Karpas-422 (cell line): ENCODE results near the gene DLG1. TPM values are rescaled to one million over a fixed set of nuclear protein-coding genes. Genes with fewer than 3 reads are reported as not detected.
"Not testable (repeated sequence)": the region's sequence is repeated elsewhere in the genome, so short reads cannot be mapped to it uniquely, and the experiment has no call there.

Experiments used
- DNase-seq: peaks from one replicate; pipeline ENCODE4 v3.0.0-alpha.2; 2015
- H2AFZ ChIP-seq: fragments of 200-600 bp; sonication (generic); 2 replicates; pipeline ENCODE4 v1.6.1; 2014; ENCODE audit warnings: antibody characterized with exemption, low read length, mixed read lengths
- H3K27ac ChIP-seq: fragments of 200-600 bp; sonication (generic); 2 replicates; pipeline ENCODE4 v1.5.1; 2014; ENCODE audit warnings: mild to moderate bottlenecking, low read length, moderate library complexity
- H3K27me3 ChIP-seq: fragments of 200-600 bp; sonication (generic); 2 replicates; pipeline ENCODE4 v1.6.1; 2014; ENCODE audit warnings: low read length, mixed read lengths
- H3K36me3 ChIP-seq: fragments of 200-600 bp; sonication (generic); 2 replicates; pipeline ENCODE4 v1.6.1; 2014; ENCODE audit warnings: low read length, mixed read lengths; ENCODE audit not compliant: insufficient read depth
- H3K4me1 ChIP-seq: fragments of 200-600 bp; sonication (generic); 2 replicates; pipeline ENCODE4 v1.6.1; 2014; ENCODE audit warnings: mild to moderate bottlenecking, low read length, mixed read lengths
- H3K4me2 ChIP-seq: fragments of 200-600 bp; sonication (generic); 2 replicates; pipeline ENCODE4 v1.6.1; 2014; ENCODE audit warnings: low read length, low read depth, mild to moderate bottlenecking; ENCODE audit not compliant: poor library complexity, severe bottlenecking
- H3K4me3 ChIP-seq: fragments of 200-600 bp; sonication (generic); 2 replicates; pipeline ENCODE4 v1.5.1; 2014; ENCODE audit warnings: mild to moderate bottlenecking, antibody characterized with exemption, low read length, mixed read lengths
- H3K79me2 ChIP-seq: fragments of 200-600 bp; sonication (generic); 2 replicates; pipeline ENCODE4 v1.6.1; 2014; ENCODE audit warnings: mild to moderate bottlenecking, low read length, mixed read lengths
- H3K9ac ChIP-seq: fragments of 200-600 bp; sonication (generic); 2 replicates; pipeline ENCODE4 v1.6.0; 2014; ENCODE audit warnings: low read length
- H3K9me2 ChIP-seq: fragments of 200-600 bp; sonication (generic), shearing (Covaris generic); replicated peaks from 2 replicates; pipeline ENCODE4 v1.6.0; 2014; ENCODE audit warnings: mild to moderate bottlenecking, low read length, moderate library complexity; ENCODE audit not compliant: insufficient read depth
- H3K9me3 ChIP-seq: fragments of 300-700, 200-600 bp; sonication (generic); 2 replicates; pipeline ENCODE4 v1.6.1; 2014; ENCODE audit warnings: low read length, mixed read lengths
- H4K20me1 ChIP-seq: fragments of 200-600 bp; sonication (generic); 2 replicates; pipeline ENCODE4 v1.6.1; 2014; ENCODE audit warnings: mild to moderate bottlenecking, antibody characterized with exemption, low read length, low read depth; ENCODE audit not compliant: insufficient read depth
- total RNA-seq: library from RNA; depleted of rRNA; stranded (reverse); fragments of >200 nt; shearing (Covaris generic); gene quantifications from 2 replicates; pipeline ENCODE4 v1.2.3, GENCODE V29; 2014; ENCODE audit warnings: low replicate concordance

The DLG1 gene
- total RNA-seq, 1 experiment from 2014 or later = 92.6 TPM

DNA sequence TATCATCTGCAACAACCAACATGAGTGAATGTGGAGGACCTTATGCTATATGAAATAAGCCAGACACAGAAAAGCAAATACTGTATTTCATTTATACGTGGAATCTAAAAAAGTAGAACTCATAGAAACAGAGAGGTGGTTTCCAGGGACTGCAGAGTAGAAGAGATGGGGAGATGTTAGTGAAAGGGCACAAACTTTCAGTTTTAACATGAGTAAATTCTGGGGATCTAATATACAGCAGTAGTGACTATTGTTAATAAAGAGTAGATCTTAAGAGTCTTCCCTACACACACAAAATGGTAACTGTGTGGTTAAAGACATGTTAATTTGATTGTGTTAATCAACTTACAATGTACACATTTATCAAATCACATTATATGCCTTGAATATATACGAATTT lies 247.9 kb downstream of the DLG1 start:
- H3K9me3 ChIP-seq = no peaks in the 10 kb centered on the region
- no peaks in the 10 kb centered on the region for H3K9me2 ChIP-seq
- H3K4me1 ChIP-seq = no peaks in the 10 kb centered on the region
- no peaks in the 10 kb centered on the region for H3K27me3 ChIP-seq
- H3K27ac ChIP-seq = no peak overlapping the region
- H3K36me3 ChIP-seq = peaks cover under 1% of the 10 kb centered on the region; the same call in 1 of the 2 replicates
- H2AFZ ChIP-seq = no peak overlapping the region
- no peaks in the 10 kb centered on the region for H4K20me1 ChIP-seq
- H3K4me3 ChIP-seq = no peak overlapping the region
- no peak overlapping the region for H3K4me2 ChIP-seq
- no peaks in the 10 kb centered on the region for H3K79me2 ChIP-seq
- no peak overlapping the region for H3K9ac ChIP-seq
- DNase-seq = no peak

DNA sequence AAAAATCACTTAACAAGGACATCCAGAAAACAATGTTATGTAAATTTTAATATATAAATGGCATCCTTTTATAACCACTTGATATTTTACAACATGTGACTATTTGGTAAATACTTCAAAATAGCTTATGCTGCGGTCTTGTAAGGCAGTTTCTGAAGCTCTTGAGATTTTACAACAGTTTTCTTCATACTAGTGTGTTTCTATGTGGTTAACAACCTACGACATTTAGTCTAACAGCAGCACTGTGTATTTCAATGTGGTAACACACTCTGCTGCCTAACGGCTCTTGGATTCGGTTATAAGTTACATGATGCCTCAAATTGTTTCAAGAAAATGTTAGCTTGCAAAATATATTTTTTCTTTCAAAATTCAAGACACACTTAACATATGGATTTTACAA lies 255.9 kb downstream of the DLG1 start:
- no peaks in the 10 kb centered on the region for H3K9me2 ChIP-seq
- no peak overlapping the region for H3K4me2 ChIP-seq
- H3K4me3 ChIP-seq = no peak overlapping the region

DNA sequence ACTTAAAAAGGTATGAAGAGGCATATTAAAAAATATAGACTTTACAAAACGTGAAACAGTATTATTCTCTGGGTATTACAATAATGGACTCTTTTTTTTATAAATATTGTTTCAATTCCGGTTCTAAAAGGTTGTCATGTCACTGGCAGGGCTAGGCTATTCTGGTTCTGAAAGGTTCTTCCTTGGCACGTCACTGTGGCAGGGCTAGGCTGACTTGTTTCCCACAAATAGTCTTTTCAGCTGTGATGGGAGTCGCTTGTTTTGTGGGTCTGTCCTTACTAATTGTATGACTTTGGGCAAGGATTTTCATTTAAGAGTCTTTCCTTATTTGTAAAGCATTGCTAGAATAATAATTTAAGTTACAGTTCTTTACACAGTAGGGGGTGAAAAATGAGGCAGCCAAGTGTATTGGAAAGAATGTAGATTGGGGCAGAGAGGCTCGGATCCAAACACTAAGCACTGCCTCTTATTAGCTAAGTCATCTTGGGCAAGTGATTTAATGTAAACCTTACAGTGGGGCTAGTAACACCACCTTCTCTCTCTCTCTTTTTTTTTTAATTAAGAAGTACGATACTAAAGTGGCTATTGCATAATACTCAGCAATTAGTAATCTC lies 256.4 kb downstream of the DLG1 start:
- H3K9me2 ChIP-seq = no peaks in the 10 kb centered on the region
- H3K4me3 ChIP-seq = no peak overlapping the region
- DNase-seq = no peak
- H3K79me2 ChIP-seq = no peaks in the 10 kb centered on the region
- no peaks in the 10 kb centered on the region for H3K4me1 ChIP-seq
- no peaks in the 10 kb centered on the region for H3K9me3 ChIP-seq
- H3K27ac ChIP-seq = no peak overlapping the region
- H4K20me1 ChIP-seq = no peaks in the 10 kb centered on the region
- H2AFZ ChIP-seq = no peak overlapping the region
- no peak overlapping the region for H3K4me2 ChIP-seq
- H3K27me3 ChIP-seq = no peaks in the 10 kb centered on the region
- H3K9ac ChIP-seq = no peak overlapping the region
- peaks cover 10% of the 10 kb centered on the region; the same call in 1 of the 2 replicates for H3K36me3 ChIP-seq

More for the DNA sequence above, 255.9 kb downstream of the DLG1 start:
- no peak overlapping the region for H3K9ac ChIP-seq
- no peaks in the 10 kb centered on the region for H3K27me3 ChIP-seq
- H3K79me2 ChIP-seq = no peaks in the 10 kb centered on the region
- H2AFZ ChIP-seq = no peak overlapping the region
- H4K20me1 ChIP-seq = no peaks in the 10 kb centered on the region
- no peak overlapping the region for H3K27ac ChIP-seq
- DNase-seq = no peak
- H3K4me1 ChIP-seq = no peaks in the 10 kb centered on the region
- no peaks in the 10 kb centered on the region for H3K9me3 ChIP-seq
- peaks cover 10% of the 10 kb centered on the region; the same call in 1 of the 2 replicates for H3K36me3 ChIP-seq

DNA sequence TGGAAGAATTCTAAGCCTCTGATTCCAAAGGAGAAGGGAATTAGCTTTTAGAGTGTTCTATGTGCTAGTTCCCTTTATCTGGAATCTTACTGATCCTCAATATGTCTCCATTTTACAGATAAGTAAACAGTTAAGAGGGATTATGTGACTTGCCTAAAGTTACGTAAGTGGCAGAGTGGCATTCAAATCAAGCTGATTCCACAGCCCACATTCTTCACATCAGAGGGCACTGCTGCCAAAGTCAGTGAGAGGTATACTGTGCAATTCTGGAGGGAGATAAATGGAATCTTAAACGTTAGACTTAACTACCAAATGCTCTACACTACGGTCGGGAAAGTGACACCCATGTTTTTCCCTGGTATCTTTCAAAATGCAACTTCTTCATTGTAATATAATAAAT lies 257.8 kb downstream of the DLG1 start:
- no peak overlapping the region for H3K9ac ChIP-seq
- H3K4me2 ChIP-seq = no peak overlapping the region
- peaks cover 10% of the 10 kb centered on the region; the same call in 1 of the 2 replicates for H3K36me3 ChIP-seq
- H2AFZ ChIP-seq = no peak overlapping the region
- no peaks in the 10 kb centered on the region for H3K4me1 ChIP-seq
- DNase-seq = no peak
- no peaks in the 10 kb centered on the region for H3K79me2 ChIP-seq
- H3K4me3 ChIP-seq = no peak overlapping the region
- no peak overlapping the region for H3K27ac ChIP-seq
- H3K9me2 ChIP-seq = no peaks in the 10 kb centered on the region
- H3K27me3 ChIP-seq = no peaks in the 10 kb centered on the region
- H4K20me1 ChIP-seq = no peaks in the 10 kb centered on the region
- no peaks in the 10 kb centered on the region for H3K9me3 ChIP-seq

DNA sequence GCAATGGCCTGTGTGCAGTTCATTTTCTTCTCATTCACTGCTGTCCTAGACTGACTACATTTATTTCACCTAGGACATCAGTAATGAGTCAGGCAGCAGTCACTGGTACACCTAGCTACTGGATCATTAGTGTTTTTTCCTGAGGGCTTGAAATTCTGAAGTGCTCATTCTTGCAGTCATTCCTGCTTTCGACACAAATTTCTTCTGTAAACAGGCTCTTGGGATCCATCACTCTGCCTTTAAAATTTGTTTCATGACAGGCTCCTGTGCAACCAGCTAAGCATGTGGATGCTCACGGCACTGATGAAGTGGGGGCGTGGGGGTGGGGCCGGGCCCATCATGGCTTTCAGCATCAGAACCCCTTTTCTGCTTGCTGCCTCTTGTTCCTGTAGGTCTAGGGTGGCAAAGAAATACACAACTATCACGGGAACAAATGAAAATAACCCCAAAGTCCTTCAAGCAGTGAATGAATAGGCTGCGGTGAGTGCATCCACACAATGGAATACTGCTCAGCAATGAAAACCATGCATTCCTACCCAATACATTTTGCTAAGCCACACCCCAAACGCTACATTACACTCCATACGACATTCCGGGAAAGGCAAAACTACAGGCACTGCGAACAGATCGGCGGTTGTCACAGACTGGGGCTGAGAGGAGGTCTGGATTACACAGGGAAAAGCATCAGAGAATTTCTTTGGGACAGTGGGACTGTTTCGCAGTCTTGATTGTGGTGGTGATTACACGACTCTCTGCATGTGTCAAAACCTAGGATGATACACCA lies 259.5 kb downstream of the DLG1 start:
- no peaks in the 10 kb centered on the region for H3K4me1 ChIP-seq
- no peaks in the 10 kb centered on the region for H3K9me2 ChIP-seq
- no peak for DNase-seq
- H4K20me1 ChIP-seq = no peaks in the 10 kb centered on the region
- H3K9ac ChIP-seq = no peak overlapping the region
- no peak overlapping the region for H3K4me2 ChIP-seq
- H3K79me2 ChIP-seq = no peaks in the 10 kb centered on the region
- H3K27me3 ChIP-seq = no peaks in the 10 kb centered on the region
- no peak overlapping the region for H3K27ac ChIP-seq
- no peak overlapping the region for H2AFZ ChIP-seq
- no peak overlapping the region for H3K4me3 ChIP-seq
- peaks cover 3% of the 10 kb centered on the region; the same call in 1 of the 2 replicates for H3K36me3 ChIP-seq
- H3K9me3 ChIP-seq = no peaks in the 10 kb centered on the region

DNA sequence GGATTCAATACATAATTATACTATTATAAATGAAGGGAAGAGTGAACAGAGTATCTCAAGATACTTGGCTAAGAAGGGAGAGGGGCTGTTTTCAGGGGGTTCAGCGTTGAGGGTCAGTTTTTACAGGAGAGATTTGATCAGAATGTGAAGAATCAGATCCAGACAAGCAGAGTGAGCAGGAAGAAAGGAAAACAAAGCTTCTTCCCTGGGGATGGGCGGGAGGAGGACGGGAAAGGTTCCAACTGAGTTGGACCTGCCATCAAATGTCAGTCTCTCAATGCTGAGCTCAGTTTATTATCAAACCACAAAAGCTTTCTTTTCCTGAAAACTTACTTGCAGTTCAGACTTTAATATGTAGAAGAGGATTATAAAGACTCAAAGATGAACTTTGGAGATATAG lies 262.8 kb downstream of the DLG1 start:
- no peak for DNase-seq
- no peaks in the 10 kb centered on the region for H3K36me3 ChIP-seq
- H4K20me1 ChIP-seq = no peaks in the 10 kb centered on the region
- no peaks in the 10 kb centered on the region for H3K9me2 ChIP-seq
- H3K9me3 ChIP-seq = no peaks in the 10 kb centered on the region
- no peak overlapping the region for H3K4me3 ChIP-seq
- H3K27ac ChIP-seq = no peak overlapping the region
- no peak overlapping the region for H3K4me2 ChIP-seq
- H3K9ac ChIP-seq = no peak overlapping the region
- no peaks in the 10 kb centered on the region for H3K79me2 ChIP-seq
- H3K4me1 ChIP-seq = 0 out of 2 replicates have a peak, but pooled peaks cover under 1% of the 10 kb centered on the region
- H3K27me3 ChIP-seq = no peaks in the 10 kb centered on the region
- no peak overlapping the region for H2AFZ ChIP-seq

DNA sequence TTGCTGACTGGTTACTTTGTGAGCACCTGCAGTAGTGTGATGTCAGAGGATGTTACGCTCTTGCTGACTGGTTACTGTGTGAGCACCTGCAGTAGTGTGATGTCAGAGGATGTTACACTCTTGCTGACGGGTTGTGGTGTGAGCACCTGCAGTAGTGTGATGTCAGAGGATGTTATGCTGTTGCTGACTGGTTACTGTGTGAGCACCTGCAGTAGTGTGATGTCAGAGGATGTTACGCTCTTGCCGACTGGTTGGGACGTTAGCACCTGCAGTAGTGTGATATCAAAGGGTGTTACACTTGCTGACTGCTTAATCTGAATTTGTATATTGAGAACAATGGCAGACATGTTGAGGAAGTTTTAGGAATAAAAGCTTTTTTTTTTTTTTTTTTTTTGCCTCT lies 263.6 kb downstream of the DLG1 start:
- H3K9me3 ChIP-seq, H3K27ac ChIP-seq, H3K79me2 ChIP-seq, H3K4me3 ChIP-seq, H3K9me2 ChIP-seq, H3K27me3 ChIP-seq, H3K4me1 ChIP-seq, H3K4me2 ChIP-seq, H3K36me3 ChIP-seq, H4K20me1 ChIP-seq, H2AFZ ChIP-seq, H3K9ac ChIP-seq, DNase-seq: not testable (repeated sequence)

DNA sequence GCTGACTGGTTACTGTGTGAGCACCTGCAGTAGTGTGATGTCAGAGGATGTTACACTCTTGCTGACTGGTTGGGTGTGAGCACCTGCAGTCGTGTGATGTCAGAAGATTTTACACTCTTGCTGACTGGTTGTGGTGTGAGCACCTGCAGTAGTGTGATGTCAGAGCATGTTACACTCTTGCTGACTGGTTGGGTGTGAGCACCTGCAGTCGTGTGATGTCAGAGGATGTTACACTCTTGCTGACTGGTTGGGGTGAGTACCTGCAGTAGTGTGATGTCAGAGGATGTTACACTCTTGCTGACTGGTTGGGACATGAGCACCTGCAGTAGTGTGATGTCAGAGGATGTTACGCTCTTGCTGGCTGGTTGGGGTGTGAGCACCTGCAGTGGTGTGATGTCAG lies 264.6 kb downstream of the DLG1 start:
- not testable (repeated sequence) for H3K79me2 ChIP-seq, H3K27ac ChIP-seq, H3K4me2 ChIP-seq, H3K4me3 ChIP-seq, H3K27me3 ChIP-seq, H3K36me3 ChIP-seq, DNase-seq, H2AFZ ChIP-seq, H3K9me2 ChIP-seq, H3K9me3 ChIP-seq, H3K9ac ChIP-seq, H4K20me1 ChIP-seq
- H3K4me1 ChIP-seq = peaks cover 15% of the 10 kb centered on the region
